Vagina (tissue), 2 donors: ENCODE data around the gene GRK5.

Experiments used
- CTCF ChIP-seq, 3 experiments: fragments of 450-650 bp in 2 of 3; fragments of 200-600 bp in 1 of 3; sonication (generic) in 1 of 3; IDR thresholded peaks; one replicate each; pipeline ENCODE4 v1.5.1; 2017 to 2019; ENCODE audit warnings: antibody characterized with exemption in 3 of 3, mild to moderate bottlenecking in 2 of 3, moderate library complexity in 2 of 3
- POLR2A ChIP-seq, 2 donors: fragments of 450-650 bp; IDR thresholded peaks; one replicate each; pipeline ENCODE4 v1.6.1; 2017; ENCODE audit warnings: antibody characterized with exemption in 2 of 2, mild to moderate bottlenecking in 2 of 2, moderate library complexity in 2 of 2
- POLR2AphosphoS5 ChIP-seq, 2 donors: sonication (generic); formaldehyde crosslinking; IDR thresholded peaks; one replicate each; pipeline ENCODE4 v1.9.0; 2017; ENCODE audit warnings: antibody characterized with exemption in 2 of 2, mild to moderate bottlenecking in 2 of 2, low read depth in 1 of 2; ENCODE audit not compliant: insufficient read depth in 1 of 2

GRCh38 chr10:119473771-119474170 is 266.4 kb downstream of the GRK5 start:
- TF ChIP-seq POLR2A (IDR thresholded peaks at IDR 0.05) = no peak
- no peak for TF ChIP-seq CTCF (IDR thresholded peaks at IDR 0.05)
- no peak for TF ChIP-seq POLR2AphosphoS5 (IDR thresholded peaks at IDR 0.05; ENCODE audit: insufficient read depth in 1 of 2, low read depth in 1 of 2)
